ENCODE measurements around the gene PHYHIPL. TPM values are rescaled to one million over a fixed set of nuclear protein-coding genes. Genes with fewer than 3 reads are reported as not detected.

The PHYHIPL gene
- total RNA-seq, 1 donor from 2014 or later = 0.34 TPM

DNA sequence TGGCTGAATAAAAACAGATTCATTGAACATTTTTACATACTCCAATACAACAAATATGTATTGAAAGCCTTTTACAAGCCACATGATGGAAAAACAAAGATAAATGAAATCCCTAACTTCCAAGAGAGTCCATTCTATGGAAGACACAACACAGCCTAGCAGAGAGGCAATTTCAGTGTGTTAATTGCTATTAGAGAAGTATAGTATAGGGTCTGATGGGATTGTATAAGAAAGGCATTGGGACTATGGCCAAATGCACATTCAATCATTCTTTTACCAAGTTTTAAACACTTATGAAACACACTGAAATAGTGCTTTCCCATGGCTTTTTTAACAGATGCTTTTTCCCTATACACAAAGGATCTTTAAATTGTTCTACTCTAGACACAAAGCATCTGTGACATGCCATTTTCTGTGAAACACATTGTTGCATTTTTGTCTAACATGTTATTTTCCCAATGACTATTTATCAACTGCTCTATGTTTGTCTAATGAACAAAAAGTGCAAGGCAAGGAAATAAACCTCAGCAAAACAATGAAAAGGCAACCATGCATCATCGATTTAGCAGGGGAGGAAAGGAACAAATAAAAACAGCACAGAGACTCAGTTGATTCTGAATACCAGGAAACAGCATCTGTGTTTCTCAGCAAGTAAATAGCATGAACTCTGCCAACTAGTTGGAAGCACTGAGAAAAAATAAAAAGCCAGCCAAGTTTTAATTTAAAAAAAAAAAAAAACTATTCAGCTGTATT lies 42.4 kb upstream of the PHYHIPL start:
- Histone ChIP-seq H3K4me1 (ENCODE audit: insufficient read depth, low read length) (no peaks in the 10 kb centered on the region), H3K9ac (ENCODE audit: low read length) (no peak overlapping the region), H3K79me2 (ENCODE audit: insufficient read depth, low read length) (no peaks in the 10 kb centered on the region), H2AFZ (ENCODE audit: low read depth, low read length) (no peak overlapping the region), H3K27ac (ENCODE audit: low read depth, low read length) (no peak overlapping the region), H3K4me2 (ENCODE audit: low read length) (no peak overlapping the region), H3K9me3 (ENCODE audit: insufficient read depth, low read depth, low read length) (no peaks in the 10 kb centered on the region), H3K27me3 (ENCODE audit: insufficient read depth, low read length) (no peaks in the 10 kb centered on the region), H4K20me1 (ENCODE audit: insufficient read depth, low read length) (no peaks in the 10 kb centered on the region), H3K36me3 (ENCODE audit: insufficient read depth, low read length) (no peaks in the 10 kb centered on the region), H3K4me3 (ENCODE audit: insufficient read depth, low read depth, low read length) (no peak overlapping the region)
- no peak overlapping the region for H3K27ac Mint-ChIP-seq (ENCODE audit: unreplicated experiment)
- no peak overlapping the region for H3K4me3 Mint-ChIP-seq (ENCODE audit: unreplicated experiment)
- H3K9me3 Mint-ChIP-seq (ENCODE audit: unreplicated experiment) = peaks cover 2% of the 10 kb centered on the region
- H3K36me3 Mint-ChIP-seq (ENCODE audit: low read depth, unreplicated experiment) = no peaks in the 10 kb centered on the region
- FAIRE-seq (no peak), DNase-seq (ENCODE audit: low read depth) (no peak)
- H3K27me3 Mint-ChIP-seq (ENCODE audit: low read depth, unreplicated experiment) = no peaks in the 10 kb centered on the region
- no peaks in the 10 kb centered on the region for H3K4me1 Mint-ChIP-seq (ENCODE audit: low read depth, unreplicated experiment)
- no peak for TF ChIP-seq EZH2 (IDR thresholded peaks at IDR 0.05; ENCODE audit: insufficient read depth, low read length)
- no peak for TF ChIP-seq CTCF (IDR thresholded peaks at IDR 0.05; ENCODE audit: insufficient read depth, low read depth, low read length)

DNA sequence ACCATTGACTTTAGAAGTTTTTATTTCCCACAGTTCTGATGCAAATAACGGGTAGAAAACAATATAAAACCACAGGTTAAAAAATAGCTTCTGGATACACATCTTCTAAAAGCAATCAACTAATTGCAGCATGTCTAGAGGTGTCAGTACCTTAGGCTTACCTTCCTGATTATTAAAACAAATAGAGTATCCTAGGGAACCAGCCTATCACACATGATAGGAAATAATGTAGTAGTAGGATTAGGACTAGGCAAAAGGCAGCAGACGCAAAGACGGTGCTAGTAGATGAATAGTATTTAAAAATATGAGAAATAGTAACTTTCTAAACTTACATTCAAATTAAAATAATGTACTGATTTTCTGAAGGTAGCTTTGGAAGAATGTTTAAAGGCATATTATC lies 41.7 kb upstream of the PHYHIPL start:
- H3K4me3 Mint-ChIP-seq (ENCODE audit: unreplicated experiment) = no peak overlapping the region
- H3K27ac ChIP-seq (ENCODE audit: low read depth, low read length) = no peak overlapping the region

More for the DNA sequence above, 41.7 kb upstream of the PHYHIPL start:
- no peak overlapping the region for H3K4me3 ChIP-seq (ENCODE audit: insufficient read depth, low read depth, low read length)
- no peaks in the 10 kb centered on the region for H3K79me2 ChIP-seq (ENCODE audit: insufficient read depth, low read length)
- no peak overlapping the region for H3K4me2 ChIP-seq (ENCODE audit: low read length)
- H3K27me3 ChIP-seq (ENCODE audit: insufficient read depth, low read length) = no peaks in the 10 kb centered on the region
- H3K4me1 ChIP-seq (ENCODE audit: insufficient read depth, low read length) = no peaks in the 10 kb centered on the region
- H3K36me3 ChIP-seq (ENCODE audit: insufficient read depth, low read length) = no peaks in the 10 kb centered on the region
- TF ChIP-seq CTCF (IDR thresholded peaks at IDR 0.05; ENCODE audit: insufficient read depth, low read depth, low read length) (no peak), EZH2 (IDR thresholded peaks at IDR 0.05; ENCODE audit: insufficient read depth, low read length) (no peak)
- no peaks in the 10 kb centered on the region for H3K9me3 ChIP-seq (ENCODE audit: insufficient read depth, low read depth, low read length)
- H2AFZ ChIP-seq (ENCODE audit: low read depth, low read length) = no peak overlapping the region
- no peaks in the 10 kb centered on the region for H3K27me3 Mint-ChIP-seq (ENCODE audit: low read depth, unreplicated experiment)
- no peaks in the 10 kb centered on the region for H3K36me3 Mint-ChIP-seq (ENCODE audit: low read depth, unreplicated experiment)
- DNase-seq (ENCODE audit: low read depth) = no peak
- no peak overlapping the region for H3K27ac Mint-ChIP-seq (ENCODE audit: unreplicated experiment)
- no peak for FAIRE-seq
- no peaks in the 10 kb centered on the region for H3K4me1 Mint-ChIP-seq (ENCODE audit: low read depth, unreplicated experiment)
- H3K9me3 Mint-ChIP-seq (ENCODE audit: unreplicated experiment) = peaks cover 2% of the 10 kb centered on the region
- no peak overlapping the region for H3K9ac ChIP-seq (ENCODE audit: low read length)
- no peaks in the 10 kb centered on the region for H4K20me1 ChIP-seq (ENCODE audit: insufficient read depth, low read length)
